Dermis microvascular lymphatic vessel endothelial cell (primary cell): ENCODE measurements around the gene CCL17. TPM values are rescaled to one million over a fixed set of nuclear protein-coding genes. Genes with fewer than 3 reads are reported as not detected.
"Not testable (repeated sequence)": the region's sequence is repeated elsewhere in the genome, so short reads cannot be mapped to it uniquely, and the experiment has no call there.

Source experiments
- DNase-seq, 2 donors: peaks; one replicate each; pipeline versions ENCODE4 v3.0.0 to v3.0.0-alpha.2; 2010; ENCODE audit warnings: low read depth in 2 of 2
- total RNA-seq: library from RNA; depleted of rRNA; stranded (reverse); fragments of >200 nt; gene quantifications from 2 replicates; pipeline ENCODE4 v1.2.1, GENCODE V29; 2014

CCL17 gene
- total RNA-seq, result not detected in 2 replicates

GRCh38 chr16:57403965-57404817, at the start of gene CCL17:
Gene CCL17 (plus strand): TSS chr16:57404767. CDS start chr16:57413933, 9,166 bp downstream.
- DNase-seq, result no peak

- DNase-seq, result no peak
Observed at GRCh38 chr16:57355898-57356414, 48.6 kb upstream of the CCL17 start.

- DNase-seq, result no peak
Observed at GRCh38 chr16:57356547-57356946, 48.0 kb upstream of the CCL17 start.

- no peak for DNase-seq
Observed at GRCh38 chr16:57357330-57358085, 47.1 kb upstream of the CCL17 start.

GRCh38 chr16:57358086-57358420, 46.5 kb upstream of the CCL17 start:
- no peak for DNase-seq

GRCh38 chr16:57358527-57359095, 46.0 kb upstream of the CCL17 start, which contains the start of gene CCL22:
Gene CCL22 (plus strand): TSS chr16:57358783. CDS start chr16:57358817, 34 bp downstream.
- DNase-seq, result no peak

- DNase-seq, result no peak
Observed at GRCh38 chr16:57360321-57360935, 44.1 kb upstream of the CCL17 start.

- no peak for DNase-seq
Observed at GRCh38 chr16:57361404-57361803, 43.2 kb upstream of the CCL17 start.

- DNase-seq, result no peak
Observed at GRCh38 chr16:57364143-57364542, 40.4 kb upstream of the CCL17 start.

GRCh38 chr16:57366544-57367040, 38.0 kb upstream of the CCL17 start:
- no peak for DNase-seq

- DNase-seq, result peak in 1 of 2 donors; percentile 53
Observed at GRCh38 chr16:57367116-57367752, 37.3 kb upstream of the CCL17 start.

GRCh38 chr16:57371494-57372371, 32.8 kb upstream of the CCL17 start:
- DNase-seq, result no peak

- peak in 1 of 2 donors; percentile 60 for DNase-seq
Observed at GRCh38 chr16:57372372-57373116, 32.0 kb upstream of the CCL17 start, which contains the start of gene CX3CL1. Gene CX3CL1 (plus strand): TSS chr16:57372490. CDS start chr16:57372569, 79 bp downstream.

- DNase-seq, result no peak
Observed at GRCh38 chr16:57373117-57373947, 31.2 kb upstream of the CCL17 start.

GRCh38 chr16:57374067-57374534, 30.5 kb upstream of the CCL17 start:
- DNase-seq, result no peak

- DNase-seq, result not testable (repeated sequence)
Observed at GRCh38 chr16:57374925-57375465, 29.6 kb upstream of the CCL17 start.

GRCh38 chr16:57376313-57376818, 28.2 kb upstream of the CCL17 start:
- DNase-seq, result no peak
